ENCODE measurements around the gene GRM7. TPM values are rescaled to one million over a fixed set of nuclear protein-coding genes. Genes with fewer than 3 reads are reported as not detected.

GRM7 gene
- total and polyA plus RNA-seq, 4 donors: 0.08 to 0.33 TPM; not detected in 2

- no peak overlapping the region for H3K4me3 ChIP-seq (ENCODE audit: low read depth in 1 of 3, low read length in 3 of 3)
- no peak for DNase-seq (ENCODE audit: low spot score)
- no peak overlapping the region for H3K27ac ChIP-seq (ENCODE audit: low read depth in 1 of 2, low read length in 2 of 2)
- no peaks in the 10 kb centered on the region for H3K36me3 ChIP-seq (ENCODE audit: control insufficient read depth in 4 of 4, insufficient read depth in 3 of 4, low read depth in 1 of 4, low read length in 3 of 4)
- no peak for TF ChIP-seq HNF4A (conservative IDR thresholded peaks at IDR 0.05)
- TF ChIP-seq REST (IDR thresholded peaks at IDR 0.05): no peak
- no peak for TF ChIP-seq MAX (IDR thresholded peaks at IDR 0.05)
- no peak for TF ChIP-seq TAF1 (conservative IDR thresholded peaks at IDR 0.05)
- no peak for TF ChIP-seq HNF4G (IDR thresholded peaks at IDR 0.05)
- no peak for TF ChIP-seq FOXA2 (IDR thresholded peaks at IDR 0.05)
- no peak for TF ChIP-seq GABPA (IDR thresholded peaks at IDR 0.05 in 1 of 2, conservative IDR thresholded peaks at IDR 0.05 in 1 of 2)
- TF ChIP-seq YY1 (IDR thresholded peaks at IDR 0.05): no peak
- TF ChIP-seq CTCF (IDR thresholded peaks at IDR 0.05; ENCODE audit: low read depth, low read length, missing input control): no peak
- TF ChIP-seq RXRA (IDR thresholded peaks at IDR 0.05): no peak
- no peak for TF ChIP-seq JUND (IDR thresholded peaks at IDR 0.05)
- no peak for TF ChIP-seq SP1 (IDR thresholded peaks at IDR 0.05)
- no peak for TF ChIP-seq NR2F2 (IDR thresholded peaks at IDR 0.05)
- WGBS: 71% methylated on average over 3 of the region's 3 CpGs
- H3K9ac ChIP-seq (ENCODE audit: low read depth in 1 of 2, low read length in 2 of 2): no peak overlapping the region
- H3K27me3 ChIP-seq (ENCODE audit: control insufficient read depth in 4 of 4, insufficient read depth in 4 of 4, low read length in 3 of 4): no peaks in the 10 kb centered on the region
- H3K9me3 ChIP-seq (ENCODE audit: control insufficient read depth in 4 of 4, low read length in 3 of 4): no peaks in the 10 kb centered on the region
- H3K4me1 ChIP-seq (ENCODE audit: control insufficient read depth in 4 of 4, insufficient read depth in 4 of 4, low read length in 3 of 4): no peaks in the 10 kb centered on the region
Measured at GRCh38 chr3:7707187-7707586, 846.3 kb downstream of the GRM7 start.

- 77% methylated on average over 5 of the region's 5 CpGs for WGBS
- TF ChIP-seq GABPA (IDR thresholded peaks at IDR 0.05 in 1 of 2, conservative IDR thresholded peaks at IDR 0.05 in 1 of 2): no peak
- no peak for TF ChIP-seq TAF1 (conservative IDR thresholded peaks at IDR 0.05)
- TF ChIP-seq JUND (IDR thresholded peaks at IDR 0.05): no peak
- no peak for TF ChIP-seq REST (IDR thresholded peaks at IDR 0.05)
- TF ChIP-seq YY1 (IDR thresholded peaks at IDR 0.05): no peak
- TF ChIP-seq FOXA2 (IDR thresholded peaks at IDR 0.05): no peak
- no peak for TF ChIP-seq HNF4A (conservative IDR thresholded peaks at IDR 0.05)
- no peak for TF ChIP-seq MAX (IDR thresholded peaks at IDR 0.05)
- TF ChIP-seq NR2F2 (IDR thresholded peaks at IDR 0.05): no peak
- H3K27ac ChIP-seq (ENCODE audit: low read depth in 1 of 2, low read length in 2 of 2): no peak overlapping the region
Measured at GRCh38 chr3:7709376-7710082, 848.6 kb downstream of the GRM7 start.

More at GRCh38 chr3:7709376-7710082, 848.6 kb downstream of the GRM7 start:
- Histone ChIP-seq H3K4me1 (ENCODE audit: control insufficient read depth in 4 of 4, insufficient read depth in 4 of 4, low read length in 3 of 4) (no peaks in the 10 kb centered on the region), H3K36me3 (ENCODE audit: control insufficient read depth in 4 of 4, insufficient read depth in 3 of 4, low read depth in 1 of 4, low read length in 3 of 4) (no peaks in the 10 kb centered on the region), H3K27me3 (ENCODE audit: control insufficient read depth in 4 of 4, insufficient read depth in 4 of 4, low read length in 3 of 4) (no peaks in the 10 kb centered on the region), H3K9me3 (ENCODE audit: control insufficient read depth in 4 of 4, low read length in 3 of 4) (no peaks in the 10 kb centered on the region), H3K4me3 (ENCODE audit: low read depth in 1 of 3, low read length in 3 of 3) (no peak overlapping the region), H3K9ac (ENCODE audit: low read depth in 1 of 2, low read length in 2 of 2) (no peak overlapping the region)
- no peak for DNase-seq (ENCODE audit: low spot score)

Data from liver (tissue), 9 donors.